Naive thymus-derived CD4-positive, alpha-beta T cell (primary cell): ENCODE results near the gene LSAMP. TPM values are rescaled to one million over a fixed set of nuclear protein-coding genes. Genes with fewer than 3 reads are reported as not detected.

Experiments
- ATAC-seq: fragments of 150-1000 bp; cut with Tn5 transposase; 2 replicates; pipeline ENCODE4 v1.10.0; 2021; ENCODE audit warnings: mild to moderate bottlenecking, moderate library complexity
- CTCF ChIA-PET: fragments of 350-600 bp; sonication (Branson Sonifier 250); formaldehyde crosslinking; loops from one replicate; lab custom pipeline; 2021; ENCODE audit warnings: antibody characterized with exemption; lab: Charles Lee
- POLR2A ChIA-PET: fragments of 350-600 bp; sonication (Branson Sonifier 250); formaldehyde crosslinking; loops from one replicate; lab custom pipeline; 2021; ENCODE audit warnings: antibody characterized with exemption, inconsistent platforms; lab: Charles Lee
- DNase-seq, 9 donors: peaks; one replicate each; pipeline versions ENCODE4 v3.0.0 to v3.0.0-alpha.2; 2020 to 2022; ENCODE audit warnings: mixed read lengths in 1 of 9
- H3K27ac ChIP-seq: one replicate; pipeline ENCODE4 v1.7.0; 2013; ENCODE audit warnings: mild to moderate bottlenecking, low read depth, low read length, moderate library complexity
- H3K27me3 ChIP-seq, 2 donors: one replicate each; pipeline ENCODE4 v1.7.0; 2013; ENCODE audit warnings: low read length in 2 of 2, mild to moderate bottlenecking in 2 of 2, moderate library complexity in 2 of 2; ENCODE audit not compliant: control insufficient read depth in 2 of 2, insufficient read depth in 2 of 2
- H3K36me3 ChIP-seq, 3 experiments: 1 replicate in 2 of 3; 2 replicates in 1 of 3; pipeline ENCODE4 v1.7.0; 2013; ENCODE audit warnings: low read length in 3 of 3, mild to moderate bottlenecking in 3 of 3, moderate library complexity in 1 of 3; ENCODE audit not compliant: insufficient read depth in 3 of 3, control insufficient read depth in 2 of 3
- H3K4me1 ChIP-seq, 2 donors: one replicate each; pipeline ENCODE4 v1.7.0; 2013; ENCODE audit warnings: low read length in 2 of 2, mild to moderate bottlenecking in 2 of 2, moderate library complexity in 1 of 2; ENCODE audit not compliant: control insufficient read depth in 2 of 2, insufficient read depth in 2 of 2
- H3K4me3 ChIP-seq: 2 replicates; pipeline ENCODE4 v1.7.0; 2013; ENCODE audit warnings: mild to moderate bottlenecking, low read length
- H3K9me3 ChIP-seq, 3 experiments: 1 replicate in 2 of 3; 2 replicates in 1 of 3; pipeline ENCODE4 v1.7.0; 2013; ENCODE audit warnings: low read length in 3 of 3; ENCODE audit not compliant: control insufficient read depth in 2 of 3
- H3K27ac Mint-ChIP-seq, 9 donors: one replicate each; pipeline ENCODE4 v1.8.0; 2020 to 2022; ENCODE audit warnings: mixed read lengths in 9 of 9, mild to moderate bottlenecking in 8 of 9, moderate library complexity in 5 of 9, inconsistent platforms in 2 of 9
- H3K27me3 Mint-ChIP-seq, 5 donors: one replicate each; pipeline ENCODE4 v1.8.0; 2021 to 2022; ENCODE audit warnings: mixed read lengths in 5 of 5, mild to moderate bottlenecking in 1 of 5
- H3K36me3 Mint-ChIP-seq, 5 donors: one replicate each; pipeline ENCODE4 v1.8.0; 2020 to 2022; ENCODE audit warnings: mixed read lengths in 5 of 5, mild to moderate bottlenecking in 3 of 5, inconsistent platforms in 1 of 5
- H3K4me1 Mint-ChIP-seq, 7 donors: one replicate each; pipeline ENCODE4 v1.8.0; 2020 to 2022; ENCODE audit warnings: mixed read lengths in 7 of 7, mild to moderate bottlenecking in 3 of 7, inconsistent platforms in 1 of 7
- H3K4me3 Mint-ChIP-seq, 10 donors: one replicate each; pipeline ENCODE4 v1.8.0; 2020 to 2022; ENCODE audit warnings: mild to moderate bottlenecking in 10 of 10, mixed read lengths in 10 of 10, moderate library complexity in 6 of 10, inconsistent platforms in 2 of 10
- H3K9me3 Mint-ChIP-seq, 11 donors: one replicate each; pipeline ENCODE4 v1.8.0; 2020 to 2022; ENCODE audit warnings: mixed read lengths in 11 of 11, mild to moderate bottlenecking in 4 of 11, inconsistent platforms in 1 of 11, moderate library complexity in 1 of 11
- intact Hi-C, 2 donors: fragments of 100-400 bp; cut with micrococcal nuclease; formaldehyde crosslinking; loops; one replicate each; pipeline ENCODE4 v1.15.1; 2023
- polyA plus RNA-seq, 2 donors: library from polyadenylated mRNA; unstranded; fragments of 300-500 nt; fragmentation: Illumina TruSeq; gene quantifications; one replicate each; pipeline ENCODE4 v1.2.3, GENCODE V29; 2021
- total RNA-seq, 6 experiments: library from RNA in 5 of 6; stranded (reverse) in 5 of 6; gene quantifications; 1 replicate in 5 of 6; 2 replicates in 1 of 6; pipeline ENCODE4 v1.2.3 and lab custom pipeline; 2021 to 2026

The LSAMP gene
- total and polyA plus RNA-seq, 7 experiments from 2014 or later, result not detected

DNA sequence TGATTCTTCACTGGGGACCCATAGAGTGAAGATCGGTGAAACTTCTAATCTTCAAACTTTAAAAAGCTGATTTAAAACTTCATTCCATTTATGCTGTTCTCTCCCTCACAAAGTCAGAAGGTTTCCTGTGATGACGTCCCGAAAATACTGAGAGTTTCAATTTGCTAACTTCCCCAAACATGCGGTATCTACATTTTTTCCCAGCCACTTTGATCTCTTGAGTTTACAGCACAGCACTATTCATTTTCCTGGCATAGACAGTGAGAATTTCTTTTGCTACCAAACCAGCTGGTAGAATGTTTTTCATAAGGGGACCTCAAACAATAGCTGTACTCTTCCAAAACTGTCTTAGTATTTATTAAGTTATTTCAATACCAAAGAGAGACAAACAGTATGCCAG is 156.8 kb downstream of the LSAMP start:
- no peak for DNase-seq
- intact Hi-C loops, result no loop called here
- Histone ChIP-seq H3K4me3 (no peak overlapping the region), H3K27me3 (no peaks in the 10 kb centered on the region), H3K9me3 (no peaks in the 10 kb centered on the region), H3K4me1 (no peaks in the 10 kb centered on the region), H3K27ac (no peak overlapping the region), H3K36me3 (no peaks in the 10 kb centered on the region)
- Mint-ChIP-seq H3K9me3 (peaks cover 0 to 11% (median 0%) of the 10 kb centered on the region in 11 donors), H3K36me3 (no peaks in the 10 kb centered on the region), H3K27ac (no peak overlapping the region), H3K27me3 (no peaks in the 10 kb centered on the region), H3K4me3 (no peak overlapping the region), H3K4me1 (no peaks in the 10 kb centered on the region)
- POLR2A ChIA-PET, result no interaction called here
- CTCF ChIA-PET, result interaction anchor here (0.7 kb wide), 1 partner anchor 355 kb away, joined by 3 read pairs; no protein-coding TSS in a partner anchor
- no peak for ATAC-seq

DNA sequence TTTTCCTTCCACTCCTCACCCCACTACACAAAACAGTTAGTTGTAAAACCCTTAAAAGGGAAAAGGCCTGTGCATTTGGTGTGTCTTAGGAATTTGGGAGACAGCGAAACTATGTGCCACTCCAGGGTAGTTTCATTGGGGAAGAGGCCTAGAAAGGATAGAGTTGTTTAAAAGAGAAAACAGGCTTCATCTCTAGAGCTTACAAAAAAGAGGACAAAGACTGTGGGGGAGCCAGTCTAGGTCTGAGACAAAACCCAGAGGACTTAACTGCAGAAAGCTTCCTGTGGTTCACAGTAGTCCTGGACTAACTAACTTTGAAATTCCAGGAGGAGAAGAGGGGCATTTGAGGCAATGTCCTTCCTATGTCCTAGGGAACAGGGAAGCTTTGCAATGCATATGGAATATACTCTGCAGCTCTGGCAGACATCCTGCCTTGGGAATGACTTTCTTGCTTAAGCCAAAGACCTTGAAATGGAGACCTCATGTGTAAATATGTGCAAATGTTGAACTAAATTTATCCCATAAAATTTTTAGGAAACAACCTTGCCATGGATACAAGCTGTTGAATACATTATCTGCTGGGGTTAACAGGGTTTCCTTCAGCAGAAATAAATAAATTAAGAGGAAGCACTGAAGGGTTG is 159.4 kb downstream of the LSAMP start:
- intact Hi-C loops, result no loop called here
- Mint-ChIP-seq H3K4me3 (no peak overlapping the region), H3K9me3 (peaks cover 0 to 7% (median under 1%) of the 10 kb centered on the region in 11 donors), H3K27ac (no peak overlapping the region), H3K27me3 (no peaks in the 10 kb centered on the region), H3K36me3 (no peaks in the 10 kb centered on the region), H3K4me1 (no peaks in the 10 kb centered on the region)
- Histone ChIP-seq H3K4me1 (no peaks in the 10 kb centered on the region), H3K36me3 (no peaks in the 10 kb centered on the region), H3K27ac (no peak overlapping the region), H3K9me3 (no peaks in the 10 kb centered on the region), H3K4me3 (no peak overlapping the region), H3K27me3 (no peaks in the 10 kb centered on the region)
- ATAC-seq, result no peak
- POLR2A ChIA-PET, result no interaction called here
- CTCF ChIA-PET, result no interaction called here
- DNase-seq, result no peak

DNA sequence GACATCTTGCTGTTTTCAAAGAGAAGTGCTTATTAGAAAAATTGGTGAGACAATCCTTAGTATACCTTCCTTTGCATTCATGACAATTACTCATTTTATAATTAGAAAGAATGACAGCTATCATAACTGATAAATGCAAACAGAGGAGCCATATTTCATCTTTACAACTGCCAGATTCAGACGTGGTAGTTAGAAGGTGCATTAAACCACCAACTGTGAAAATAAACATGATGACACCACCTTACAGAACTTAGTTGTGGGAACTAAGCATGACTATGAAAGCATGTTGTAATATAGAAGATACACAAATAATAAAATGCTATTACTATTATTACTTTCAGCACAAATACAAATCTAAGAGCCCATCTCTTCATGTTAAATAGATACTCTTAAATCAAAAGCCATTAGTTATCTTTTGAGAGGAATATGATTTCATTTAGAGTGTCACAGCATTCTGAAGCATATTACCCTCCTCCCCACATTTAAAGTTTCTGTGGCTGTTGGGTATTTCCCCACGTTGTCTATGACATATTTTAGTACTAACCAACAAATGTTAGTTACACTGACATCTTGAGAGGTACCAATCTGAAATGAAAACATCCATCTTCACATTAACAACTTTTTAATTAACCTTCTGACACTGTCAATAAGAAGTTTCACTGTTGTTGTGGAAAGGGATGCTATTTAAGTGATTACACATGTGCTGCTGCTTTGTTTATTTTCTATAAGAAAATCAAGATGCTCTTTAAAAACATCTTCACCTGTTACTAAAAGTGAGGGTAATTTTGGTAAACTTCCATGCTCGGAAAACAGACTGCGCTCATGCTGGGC is 163.8 kb downstream of the LSAMP start:
- Histone ChIP-seq H3K36me3 (no peaks in the 10 kb centered on the region), H3K27ac (no peak overlapping the region), H3K4me1 (no peaks in the 10 kb centered on the region), H3K4me3 (no peak overlapping the region), H3K9me3 (no peaks in the 10 kb centered on the region), H3K27me3 (no peaks in the 10 kb centered on the region)
- CTCF ChIA-PET, result no interaction called here
- Mint-ChIP-seq H3K9me3 (peaks cover 0 to 6% (median 0%) of the 10 kb centered on the region in 11 donors), H3K27ac (no peak overlapping the region), H3K4me3 (no peak overlapping the region), H3K4me1 (no peaks in the 10 kb centered on the region), H3K27me3 (no peaks in the 10 kb centered on the region), H3K36me3 (no peaks in the 10 kb centered on the region)
- ATAC-seq (no peak), DNase-seq (no peak)
- POLR2A ChIA-PET, result no interaction called here
- intact Hi-C loops, result no loop called here

DNA sequence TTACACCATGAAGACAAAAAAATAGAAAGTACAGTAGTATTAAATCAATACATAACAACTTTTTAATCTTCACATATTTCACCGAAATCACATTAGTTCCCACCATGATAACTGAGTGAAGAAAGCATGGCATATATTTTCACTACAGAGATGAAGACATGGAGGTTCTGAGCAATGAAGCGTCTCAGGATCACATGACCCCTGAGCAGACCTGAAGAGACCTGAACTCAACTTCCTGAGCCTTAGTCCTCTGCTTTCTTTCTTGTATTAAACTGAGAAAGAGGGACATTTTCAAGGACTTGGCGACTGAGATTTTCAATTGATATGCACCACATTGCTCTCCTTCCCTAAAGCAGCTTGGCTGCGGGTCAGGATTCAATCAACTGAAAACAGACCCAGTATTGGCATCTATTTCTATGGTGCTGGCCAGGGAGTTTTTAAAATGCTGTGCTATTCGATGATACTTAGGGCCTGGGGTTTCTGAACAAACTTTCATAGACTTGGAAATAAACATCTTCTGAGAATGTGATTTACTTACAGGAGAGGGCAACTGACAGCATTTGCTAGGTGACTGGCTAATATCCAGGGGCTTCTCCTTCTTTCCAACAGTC is 165.1 kb downstream of the LSAMP start:
- peaks cover 0 to 6% (median 0%) of the 10 kb centered on the region in 11 donors for H3K9me3 Mint-ChIP-seq
- ChIA-PET CTCF (no interaction called here), POLR2A (no interaction called here)
- H3K27me3 Mint-ChIP-seq, result no peaks in the 10 kb centered on the region
- ATAC-seq (no peak), DNase-seq (no peak)
- no peaks in the 10 kb centered on the region for H3K36me3 ChIP-seq
- intact Hi-C loops, result no loop called here
- H3K4me3 Mint-ChIP-seq, result no peak overlapping the region
- H3K36me3 Mint-ChIP-seq, result no peaks in the 10 kb centered on the region
- H3K4me1 Mint-ChIP-seq, result no peaks in the 10 kb centered on the region
- no peak overlapping the region for H3K4me3 ChIP-seq
- no peaks in the 10 kb centered on the region for H3K4me1 ChIP-seq
- no peaks in the 10 kb centered on the region for H3K9me3 ChIP-seq
- H3K27ac Mint-ChIP-seq, result no peak overlapping the region
- H3K27me3 ChIP-seq, result no peaks in the 10 kb centered on the region
- no peak overlapping the region for H3K27ac ChIP-seq

DNA sequence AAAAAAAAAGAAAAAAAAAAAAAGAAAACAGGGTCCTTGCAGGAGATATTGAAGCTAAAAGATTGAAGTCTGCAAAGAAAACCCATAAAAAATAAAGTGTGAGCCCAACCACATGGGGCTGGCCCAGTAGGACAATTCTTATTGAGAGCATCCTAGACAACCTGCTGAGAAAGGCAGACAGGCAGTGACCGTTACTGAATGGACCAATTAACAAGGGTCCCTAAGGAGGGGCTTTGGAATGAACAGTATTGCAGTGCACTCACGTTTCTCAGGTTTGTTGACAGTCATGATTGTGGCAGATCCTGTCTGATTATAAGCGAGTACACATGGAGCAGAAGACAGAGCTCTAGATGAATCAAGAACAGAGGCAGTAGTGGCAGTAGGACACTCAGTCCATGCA is 168.6 kb downstream of the LSAMP start:
- DNase-seq, result no peak
- intact Hi-C loops, result no loop called here
- H3K27ac ChIP-seq, result no peak overlapping the region
- ChIA-PET POLR2A (no interaction called here), CTCF (no interaction called here)
- no peaks in the 10 kb centered on the region for H3K4me1 ChIP-seq
- H3K4me3 ChIP-seq, result no peak overlapping the region
- Mint-ChIP-seq H3K27ac (no peak overlapping the region), H3K27me3 (no peaks in the 10 kb centered on the region), H3K4me3 (no peak overlapping the region), H3K4me1 (no peaks in the 10 kb centered on the region), H3K36me3 (no peaks in the 10 kb centered on the region), H3K9me3 (peaks cover 0 to 8% (median 0%) of the 10 kb centered on the region in 11 donors)
- H3K36me3 ChIP-seq, result no peaks in the 10 kb centered on the region
- H3K9me3 ChIP-seq, result no peaks in the 10 kb centered on the region
- no peaks in the 10 kb centered on the region for H3K27me3 ChIP-seq
- ATAC-seq, result no peak

DNA sequence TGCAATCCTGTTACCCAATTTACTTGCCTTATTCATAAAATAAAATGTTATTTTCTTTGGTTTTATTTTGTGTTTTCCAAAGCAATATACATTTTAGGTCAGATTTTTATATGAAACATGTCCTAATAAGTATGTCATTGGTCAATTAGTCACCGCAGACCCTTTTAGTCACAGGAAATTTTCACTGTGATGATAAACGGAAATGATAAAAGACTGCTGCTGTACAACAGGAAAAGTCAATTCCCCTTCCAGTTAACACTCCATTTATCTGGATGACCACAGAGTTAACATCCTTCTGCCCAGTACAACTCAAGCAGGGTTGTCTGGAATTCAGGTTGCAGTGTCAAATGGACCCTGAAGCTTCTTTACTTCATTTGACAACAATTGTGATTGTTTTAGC is 175.2 kb downstream of the LSAMP start:
- Histone ChIP-seq H3K4me1 (no peaks in the 10 kb centered on the region), H3K36me3 (no peaks in the 10 kb centered on the region), H3K27ac (no peak overlapping the region), H3K27me3 (no peaks in the 10 kb centered on the region), H3K4me3 (no peak overlapping the region), H3K9me3 (no peaks in the 10 kb centered on the region)
- CTCF ChIA-PET, result no interaction called here
- H3K36me3 Mint-ChIP-seq, result no peaks in the 10 kb centered on the region
- no peak for DNase-seq
- peaks cover 0 to 6% (median 0%) of the 10 kb centered on the region in 11 donors for H3K9me3 Mint-ChIP-seq
- H3K27me3 Mint-ChIP-seq, result no peaks in the 10 kb centered on the region
- ATAC-seq, result no peak
- no peak overlapping the region for H3K27ac Mint-ChIP-seq
- POLR2A ChIA-PET, result no interaction called here
- H3K4me3 Mint-ChIP-seq, result no peak overlapping the region
- intact Hi-C loops, result no loop called here
- H3K4me1 Mint-ChIP-seq, result no peaks in the 10 kb centered on the region
